SK-N-SH treated with all-trans-retinoic acid at 6 μM for 48 hours (cell line): ENCODE measurements around the gene RIMS4.

ENCODE experiments used
- ATAC-seq: fragments of 200-7000 bp; cut with Tn5 transposase; 3 replicates; pipeline ENCODE4 v1.9.1; 2020; ENCODE audit warnings: mild to moderate bottlenecking, moderate library complexity
- ARNTL ChIP-seq: fragments of 450-650 bp; formaldehyde crosslinking; IDR thresholded peaks from 2 replicates; pipeline ENCODE4 v1.5.0; 2020; ENCODE audit warnings: low read depth, mild to moderate bottlenecking, moderate library complexity, borderline replicate concordance
- BACH2 ChIP-seq: fragments of 250-450 bp; sonication (Bioruptor Pico); IDR thresholded peaks from 2 replicates; pipeline ENCODE4 v1.9.0; 2021; ENCODE audit warnings: mild to moderate bottlenecking, borderline replicate concordance
- CSDC2 ChIP-seq: fragments of 250-450 bp; sonication (Bioruptor Pico); IDR thresholded peaks from 2 replicates; pipeline ENCODE4 v1.5.0; 2020; ENCODE audit warnings: mild to moderate bottlenecking, moderate library complexity
- ESRRG ChIP-seq: fragments of 250-450 bp; sonication (Bioruptor Pico); IDR thresholded peaks from 2 replicates; pipeline ENCODE4 v1.6.1; 2021; ENCODE audit warnings: mild to moderate bottlenecking
- GLIS3 ChIP-seq: fragments of 250-450 bp; sonication (Bioruptor Pico); IDR thresholded peaks from 2 replicates; pipeline ENCODE4 v1.5.0; 2020; ENCODE audit warnings: mild to moderate bottlenecking, moderate library complexity
- ISL1 ChIP-seq: fragments of 250-450 bp; sonication (Bioruptor Pico); IDR thresholded peaks from 2 replicates; pipeline ENCODE4 v2.1.2; 2022; ENCODE audit warnings: mild to moderate bottlenecking, moderate library complexity
- OSR1 ChIP-seq: fragments of 250-450 bp; sonication (Bioruptor Pico); IDR thresholded peaks from 2 replicates; pipeline ENCODE4 v1.8.0; 2022; ENCODE audit warnings: moderate library complexity, mild to moderate bottlenecking, inconsistent platforms
- PPARA ChIP-seq: fragments of 250-450 bp; sonication (Bioruptor Pico); IDR thresholded peaks from 2 replicates; pipeline ENCODE4 v1.5.0; 2020; ENCODE audit warnings: mild to moderate bottlenecking, borderline replicate concordance
- RARB ChIP-seq: fragments of 250-450 bp; sonication (Bioruptor Pico); IDR thresholded peaks from 2 replicates; pipeline ENCODE4 v1.8.0; 2021; ENCODE audit warnings: mild to moderate bottlenecking, moderate library complexity
- SNAI2 ChIP-seq: fragments of 250-450 bp; sonication (Bioruptor Pico); IDR thresholded peaks from 2 replicates; pipeline ENCODE4 v1.5.0; 2020; ENCODE audit warnings: mild to moderate bottlenecking, moderate library complexity
- TCF4 ChIP-seq: fragments of 250-450 bp; sonication (Bioruptor Pico); IDR thresholded peaks from 2 replicates; pipeline ENCODE4 v1.8.0; 2021; ENCODE audit warnings: mild to moderate bottlenecking, moderate library complexity, borderline replicate concordance
- TOX ChIP-seq: fragments of 250-450 bp; sonication (Bioruptor Pico); IDR thresholded peaks from 2 replicates; pipeline ENCODE4 v1.8.0; 2021; ENCODE audit warnings: mild to moderate bottlenecking, moderate library complexity, borderline replicate concordance
- ZC3H10 ChIP-seq: fragments of 250-450 bp; sonication (Bioruptor Pico); IDR thresholded peaks from 2 replicates; pipeline ENCODE4 v1.5.1; 2021; ENCODE audit warnings: mild to moderate bottlenecking, moderate library complexity
- ZFP3 ChIP-seq: fragments of 250-450 bp; sonication (Bioruptor Pico); IDR thresholded peaks from 2 replicates; pipeline ENCODE4 v1.5.0; 2020; ENCODE audit warnings: mild to moderate bottlenecking, moderate library complexity
- ZFP30 ChIP-seq: fragments of 450-650 bp; formaldehyde crosslinking; IDR thresholded peaks from 2 replicates; pipeline ENCODE4 v1.5.0; 2022; ENCODE audit warnings: mild to moderate bottlenecking, moderate library complexity
- ZNF565 ChIP-seq: fragments of 450-650 bp; formaldehyde crosslinking; conservative IDR thresholded peaks from 2 replicates; pipeline ENCODE4 v1.5.0; 2020; ENCODE audit warnings: low read depth, mild to moderate bottlenecking, moderate library complexity
- ZNF70 ChIP-seq: fragments of 450-650 bp; formaldehyde crosslinking; IDR thresholded peaks from 2 replicates; pipeline ENCODE4 v1.5.0; 2020; ENCODE audit warnings: mild to moderate bottlenecking, moderate library complexity
- ZNF8 ChIP-seq: fragments of 450-650 bp; formaldehyde crosslinking; IDR thresholded peaks from 2 replicates; pipeline ENCODE4 v1.5.0; 2020; ENCODE audit warnings: mild to moderate bottlenecking, moderate library complexity
- TF ChIP-seq, protein P1 (sequence below): fragments of 250-450 bp; sonication (Bioruptor Pico); IDR thresholded peaks from 2 replicates; pipeline ENCODE4 v1.5.1; 2021; ENCODE audit warnings: mild to moderate bottlenecking, moderate library complexity
- TF ChIP-seq, protein P2 (sequence below): fragments of 250-450 bp; sonication (Bioruptor Pico); IDR thresholded peaks from 2 replicates; pipeline ENCODE4 v1.8.0; 2021; ENCODE audit warnings: low read depth, mild to moderate bottlenecking, moderate library complexity, borderline replicate concordance
- TF ChIP-seq, protein P3 (sequence below): fragments of 250-450 bp; sonication (Bioruptor Pico); IDR thresholded peaks from 2 replicates; pipeline ENCODE4 v1.8.0; 2020; ENCODE audit warnings: mild to moderate bottlenecking, moderate library complexity, borderline replicate concordance
- TF ChIP-seq, protein P4 (sequence below): fragments of 250-450 bp; sonication (Bioruptor Pico); IDR thresholded peaks from 2 replicates; pipeline ENCODE4 v1.5.0; 2020; ENCODE audit warnings: mild to moderate bottlenecking, moderate library complexity
- TF ChIP-seq, protein P5 (sequence below): fragments of 250-450 bp; sonication (Bioruptor Pico); IDR thresholded peaks from 2 replicates; pipeline ENCODE4 v1.5.1; 2020; ENCODE audit warnings: low read depth, mild to moderate bottlenecking, moderate library complexity

Gene RIMS4

DNA sequence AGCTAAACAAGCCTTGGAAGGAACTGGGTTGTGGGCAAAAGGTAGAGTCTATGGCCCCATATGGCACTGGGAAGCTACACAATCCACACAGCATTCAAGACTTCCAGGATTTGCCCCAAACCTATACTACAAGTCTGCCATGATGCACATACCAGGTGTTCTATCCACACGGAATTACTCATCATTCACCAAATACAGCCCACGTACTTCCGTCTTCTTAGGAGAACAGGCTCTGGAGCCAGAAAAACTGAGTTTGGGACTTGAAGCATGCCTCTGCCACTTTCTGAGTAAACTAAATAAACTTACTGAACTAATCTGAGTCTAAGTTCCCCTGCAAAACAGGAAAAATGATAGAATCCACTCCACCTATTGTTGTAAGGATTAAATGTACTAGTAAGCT lies 28.6 kb downstream of the RIMS4 start:
- TF ChIP-seq, protein P1, sequence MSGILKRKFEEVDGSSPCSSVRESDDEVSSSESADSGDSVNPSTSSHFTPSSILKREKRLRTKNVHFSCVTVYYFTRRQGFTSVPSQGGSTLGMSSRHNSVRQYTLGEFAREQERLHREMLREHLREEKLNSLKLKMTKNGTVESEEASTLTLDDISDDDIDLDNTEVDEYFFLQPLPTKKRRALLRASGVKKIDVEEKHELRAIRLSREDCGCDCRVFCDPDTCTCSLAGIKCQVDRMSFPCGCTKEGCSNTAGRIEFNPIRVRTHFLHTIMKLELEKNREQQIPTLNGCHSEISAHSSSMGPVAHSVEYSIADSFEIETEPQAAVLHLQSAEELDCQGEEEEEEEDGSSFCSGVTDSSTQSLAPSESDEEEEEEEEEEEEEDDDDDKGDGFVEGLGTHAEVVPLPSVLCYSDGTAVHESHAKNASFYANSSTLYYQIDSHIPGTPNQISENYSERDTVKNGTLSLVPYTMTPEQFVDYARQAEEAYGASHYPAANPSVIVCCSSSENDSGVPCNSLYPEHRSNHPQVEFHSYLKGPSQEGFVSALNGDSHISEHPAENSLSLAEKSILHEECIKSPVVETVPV: no peak
- TF ChIP-seq ZFP3 (CRISPR knock-in tag): no peak
- TF ChIP-seq SNAI2: no peak
- TF ChIP-seq OSR1 (CRISPR knock-in tag): no peak
- no peak for TF ChIP-seq RARB (CRISPR knock-in tag)
- no peak for TF ChIP-seq PPARA (CRISPR knock-in tag)
- no peak for TF ChIP-seq ARNTL
- TF ChIP-seq, protein P2, sequence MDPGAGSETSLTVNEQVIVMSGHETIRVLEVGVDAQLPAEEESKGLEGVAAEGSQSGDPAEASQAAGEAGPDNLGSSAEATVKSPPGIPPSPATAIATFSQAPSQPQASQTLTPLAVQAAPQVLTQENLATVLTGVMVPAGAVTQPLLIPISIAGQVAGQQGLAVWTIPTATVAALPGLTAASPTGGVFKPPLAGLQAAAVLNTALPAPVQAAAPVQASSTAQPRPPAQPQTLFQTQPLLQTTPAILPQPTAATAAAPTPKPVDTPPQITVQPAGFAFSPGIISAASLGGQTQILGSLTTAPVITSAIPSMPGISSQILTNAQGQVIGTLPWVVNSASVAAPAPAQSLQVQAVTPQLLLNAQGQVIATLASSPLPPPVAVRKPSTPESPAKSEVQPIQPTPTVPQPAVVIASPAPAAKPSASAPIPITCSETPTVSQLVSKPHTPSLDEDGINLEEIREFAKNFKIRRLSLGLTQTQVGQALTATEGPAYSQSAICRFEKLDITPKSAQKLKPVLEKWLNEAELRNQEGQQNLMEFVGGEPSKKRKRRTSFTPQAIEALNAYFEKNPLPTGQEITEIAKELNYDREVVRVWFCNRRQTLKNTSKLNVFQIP: no peak
- TF ChIP-seq GLIS3 (CRISPR knock-in tag): no peak
- no peak for TF ChIP-seq ZFP30 (CRISPR knock-in tag)
- TF ChIP-seq ESRRG: no peak
- TF ChIP-seq CSDC2: no peak
- TF ChIP-seq, protein P3, sequence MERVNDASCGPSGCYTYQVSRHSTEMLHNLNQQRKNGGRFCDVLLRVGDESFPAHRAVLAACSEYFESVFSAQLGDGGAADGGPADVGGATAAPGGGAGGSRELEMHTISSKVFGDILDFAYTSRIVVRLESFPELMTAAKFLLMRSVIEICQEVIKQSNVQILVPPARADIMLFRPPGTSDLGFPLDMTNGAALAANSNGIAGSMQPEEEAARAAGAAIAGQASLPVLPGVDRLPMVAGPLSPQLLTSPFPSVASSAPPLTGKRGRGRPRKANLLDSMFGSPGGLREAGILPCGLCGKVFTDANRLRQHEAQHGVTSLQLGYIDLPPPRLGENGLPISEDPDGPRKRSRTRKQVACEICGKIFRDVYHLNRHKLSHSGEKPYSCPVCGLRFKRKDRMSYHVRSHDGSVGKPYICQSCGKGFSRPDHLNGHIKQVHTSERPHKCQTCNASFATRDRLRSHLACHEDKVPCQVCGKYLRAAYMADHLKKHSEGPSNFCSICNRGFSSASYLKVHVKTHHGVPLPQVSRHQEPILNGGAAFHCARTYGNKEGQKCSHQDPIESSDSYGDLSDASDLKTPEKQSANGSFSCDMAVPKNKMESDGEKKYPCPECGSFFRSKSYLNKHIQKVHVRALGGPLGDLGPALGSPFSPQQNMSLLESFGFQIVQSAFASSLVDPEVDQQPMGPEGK (CRISPR knock-in tag): no peak
- TF ChIP-seq, all 23 proteins: peak for 0
- no peak for ATAC-seq

DNA sequence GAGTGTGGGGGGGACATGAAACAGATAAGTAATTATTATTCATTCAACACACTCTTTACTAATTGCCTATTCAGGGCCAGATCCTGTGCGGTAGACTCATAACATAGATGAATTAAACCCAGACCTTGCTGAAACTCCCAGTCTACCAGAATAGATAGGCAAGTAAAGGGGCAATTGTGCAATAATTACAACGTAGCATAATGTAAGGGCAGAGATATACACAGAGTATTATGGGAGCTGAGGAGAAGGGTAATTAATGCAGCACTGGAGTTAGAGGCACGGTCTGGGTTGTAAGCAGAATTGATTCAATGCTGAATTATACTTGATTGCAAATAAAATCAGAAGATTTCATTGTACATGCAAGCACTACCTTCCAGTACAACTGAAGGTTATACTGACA lies 29.2 kb downstream of the RIMS4 start:
- no peak for ATAC-seq
- TF ChIP-seq PPARA (CRISPR knock-in tag) (no peak), ARNTL (no peak), ZC3H10 (CRISPR knock-in tag) (no peak), ZFP30 (CRISPR knock-in tag) (no peak), GLIS3 (CRISPR knock-in tag) (no peak), SNAI2 (no peak), ESRRG (no peak), ISL1 (CRISPR knock-in tag) (no peak), TOX (no peak), ZFP3 (CRISPR knock-in tag) (no peak), ZNF565 (CRISPR knock-in tag) (no peak), BACH2 (no peak), TCF4 (CRISPR knock-in tag) (no peak), ZNF70 (no peak), ZNF8 (CRISPR knock-in tag) (no peak)
- TF ChIP-seq, protein P3 (CRISPR knock-in tag): no peak
- TF ChIP-seq, protein P4, sequence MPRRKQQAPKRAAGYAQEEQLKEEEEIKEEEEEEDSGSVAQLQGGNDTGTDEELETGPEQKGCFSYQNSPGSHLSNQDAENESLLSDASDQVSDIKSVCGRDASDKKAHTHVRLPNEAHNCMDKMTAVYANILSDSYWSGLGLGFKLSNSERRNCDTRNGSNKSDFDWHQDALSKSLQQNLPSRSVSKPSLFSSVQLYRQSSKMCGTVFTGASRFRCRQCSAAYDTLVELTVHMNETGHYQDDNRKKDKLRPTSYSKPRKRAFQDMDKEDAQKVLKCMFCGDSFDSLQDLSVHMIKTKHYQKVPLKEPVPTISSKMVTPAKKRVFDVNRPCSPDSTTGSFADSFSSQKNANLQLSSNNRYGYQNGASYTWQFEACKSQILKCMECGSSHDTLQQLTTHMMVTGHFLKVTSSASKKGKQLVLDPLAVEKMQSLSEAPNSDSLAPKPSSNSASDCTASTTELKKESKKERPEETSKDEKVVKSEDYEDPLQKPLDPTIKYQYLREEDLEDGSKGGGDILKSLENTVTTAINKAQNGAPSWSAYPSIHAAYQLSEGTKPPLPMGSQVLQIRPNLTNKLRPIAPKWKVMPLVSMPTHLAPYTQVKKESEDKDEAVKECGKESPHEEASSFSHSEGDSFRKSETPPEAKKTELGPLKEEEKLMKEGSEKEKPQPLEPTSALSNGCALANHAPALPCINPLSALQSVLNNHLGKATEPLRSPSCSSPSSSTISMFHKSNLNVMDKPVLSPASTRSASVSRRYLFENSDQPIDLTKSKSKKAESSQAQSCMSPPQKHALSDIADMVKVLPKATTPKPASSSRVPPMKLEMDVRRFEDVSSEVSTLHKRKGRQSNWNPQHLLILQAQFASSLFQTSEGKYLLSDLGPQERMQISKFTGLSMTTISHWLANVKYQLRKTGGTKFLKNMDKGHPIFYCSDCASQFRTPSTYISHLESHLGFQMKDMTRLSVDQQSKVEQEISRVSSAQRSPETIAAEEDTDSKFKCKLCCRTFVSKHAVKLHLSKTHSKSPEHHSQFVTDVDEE (CRISPR knock-in tag): no peak
- TF ChIP-seq, all 23 proteins: peak for 0

DNA sequence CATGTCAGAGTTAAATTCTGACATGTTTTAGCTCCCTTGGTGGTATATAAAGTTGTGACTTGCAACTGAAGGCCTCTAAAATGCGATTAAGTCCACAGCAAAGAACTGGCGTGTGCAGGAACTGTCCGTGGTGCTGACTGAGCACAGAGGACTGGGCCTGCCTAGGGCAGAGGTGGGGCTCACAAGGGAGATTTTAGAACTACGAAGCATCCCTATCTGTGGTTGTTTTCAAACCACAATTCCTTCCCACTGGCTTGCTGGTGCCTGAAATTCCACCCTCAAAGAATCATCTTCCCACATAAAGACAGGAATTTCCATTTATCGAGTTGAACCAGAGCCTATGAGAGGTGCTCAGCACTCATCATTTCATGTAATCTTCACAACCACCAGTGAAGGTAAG lies 30.1 kb downstream of the RIMS4 start:
- ATAC-seq: peak; percentile 69
- TF ChIP-seq, protein P5, sequence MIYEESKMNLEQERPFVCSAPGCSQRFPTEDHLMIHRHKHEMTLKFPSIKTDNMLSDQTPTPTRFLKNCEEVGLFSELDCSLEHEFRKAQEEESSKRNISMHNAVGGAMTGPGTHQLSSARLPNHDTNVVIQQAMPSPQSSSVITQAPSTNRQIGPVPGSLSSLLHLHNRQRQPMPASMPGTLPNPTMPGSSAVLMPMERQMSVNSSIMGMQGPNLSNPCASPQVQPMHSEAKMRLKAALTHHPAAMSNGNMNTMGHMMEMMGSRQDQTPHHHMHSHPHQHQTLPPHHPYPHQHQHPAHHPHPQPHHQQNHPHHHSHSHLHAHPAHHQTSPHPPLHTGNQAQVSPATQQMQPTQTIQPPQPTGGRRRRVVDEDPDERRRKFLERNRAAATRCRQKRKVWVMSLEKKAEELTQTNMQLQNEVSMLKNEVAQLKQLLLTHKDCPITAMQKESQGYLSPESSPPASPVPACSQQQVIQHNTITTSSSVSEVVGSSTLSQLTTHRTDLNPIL: no peak
- peak; percentile 92; the same call in 1 of the 2 replicates for TF ChIP-seq SNAI2
- TF ChIP-seq, protein P4 (CRISPR knock-in tag): no peak
